Osteoblast (primary cell): ENCODE data around the gene MFSD6. TPM values are rescaled to one million over a fixed set of nuclear protein-coding genes. Genes with fewer than 3 reads are reported as not detected.

Experiments
- DNase-seq: peaks from one replicate; pipeline ENCODE4 v3.0.0; 2011; ENCODE audit warnings: low spot score, mixed read lengths; ENCODE audit not compliant: insufficient read length; ENCODE audit errors: missing footprints
- H2AFZ ChIP-seq: 2 replicates; pipeline ENCODE4 v1.6.0; 2011; ENCODE audit warnings: mild to moderate bottlenecking, low read length
- H3K27ac ChIP-seq: 2 replicates; pipeline ENCODE4 v1.5.1; 2011; ENCODE audit warnings: mild to moderate bottlenecking, low read depth, low read length, moderate library complexity
- H3K27me3 ChIP-seq: 2 replicates; pipeline ENCODE4 v1.6.0; 2012; ENCODE audit warnings: mild to moderate bottlenecking, control low read depth, inconsistent platforms, low read length, moderate library complexity; ENCODE audit not compliant: insufficient read depth
- H3K36me3 ChIP-seq: 2 replicates; pipeline ENCODE4 v1.5.1; 2011; ENCODE audit warnings: mild to moderate bottlenecking, low read length, control low read depth, moderate library complexity; ENCODE audit not compliant: insufficient read depth
- H3K4me1 ChIP-seq: 2 replicates; pipeline ENCODE4 v1.5.1; 2011; ENCODE audit warnings: mild to moderate bottlenecking, low read length, control low read depth, moderate library complexity; ENCODE audit not compliant: insufficient read depth
- H3K4me2 ChIP-seq: 2 replicates; pipeline ENCODE4 v1.6.0; 2011; ENCODE audit warnings: mild to moderate bottlenecking, low read length; ENCODE audit not compliant: insufficient read depth
- H3K4me3 ChIP-seq: fragments of 200-600 bp; sonication (generic); 3 replicates; pipeline ENCODE4 v1.5.1; 2012; ENCODE audit warnings: mild to moderate bottlenecking, low read length, inconsistent platforms; ENCODE audit not compliant: insufficient read depth
- H3K79me2 ChIP-seq: 2 replicates; pipeline ENCODE4 v1.6.0; 2012; ENCODE audit warnings: mild to moderate bottlenecking, low read length, control low read depth, inconsistent platforms; ENCODE audit not compliant: insufficient read depth
- H3K9me3 ChIP-seq: 2 replicates; pipeline ENCODE4 v1.5.1; 2011; ENCODE audit warnings: low read depth, low read length, control low read depth
- H4K20me1 ChIP-seq: 2 replicates; pipeline ENCODE4 v1.6.0; 2012; ENCODE audit warnings: mild to moderate bottlenecking, low read length, control low read depth; ENCODE audit not compliant: insufficient read depth
- total RNA-seq: library from RNA; depleted of rRNA; stranded (reverse); fragments of >200 nt; gene quantifications from 2 replicates; pipeline ENCODE4 v1.2.3, GENCODE V29; 2012
- TF ChIP-seq, protein P1 (sequence below): IDR thresholded peaks from 2 replicates; pipeline ENCODE4 v1.5.1; 2011; ENCODE audit warnings: mild to moderate bottlenecking, low read depth, low read length, moderate library complexity; ENCODE audit errors: extremely low read depth

The MFSD6 gene
- total RNA-seq, 1 donor = 11.2 TPM

DNA sequence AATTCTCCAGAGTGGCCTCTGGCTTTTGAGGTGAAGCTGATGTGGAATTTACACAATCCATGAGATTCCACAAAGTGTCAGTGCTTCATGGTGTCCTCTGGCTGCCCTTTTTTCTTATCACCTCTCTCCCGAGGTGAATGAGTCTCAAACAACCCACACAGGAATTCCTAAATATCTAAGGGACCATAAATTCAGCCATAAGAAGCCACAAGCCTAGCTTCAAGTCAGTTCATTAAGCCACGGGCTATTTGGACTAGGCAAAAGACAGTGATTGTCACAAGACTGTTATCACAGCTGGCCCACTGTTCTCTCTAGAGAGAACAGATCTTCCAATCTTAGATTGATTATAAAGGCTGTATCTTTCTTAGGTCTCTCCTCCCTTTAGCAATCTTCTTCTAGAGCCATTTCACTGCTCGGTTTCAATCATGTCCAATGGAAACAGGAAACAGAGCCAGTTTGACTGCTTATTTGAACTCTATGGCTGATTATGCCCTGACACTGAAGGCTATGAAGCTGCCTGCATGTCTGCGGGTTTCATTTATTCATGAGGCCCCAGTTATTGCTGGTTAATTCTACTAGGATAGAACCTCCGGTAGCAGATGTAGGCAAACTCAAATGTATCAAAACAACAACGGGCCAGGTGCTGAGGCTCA is 122.2 kb downstream of the MFSD6 start:
- no peaks in the 10 kb centered on the region for H4K20me1 ChIP-seq
- H3K4me2 ChIP-seq = peak overlapping the region; percentile 58
- peak overlapping the region; percentile 23 for H3K4me3 ChIP-seq
- peak overlapping the region; percentile 49 for H3K27ac ChIP-seq
- H3K27me3 ChIP-seq = no peaks in the 10 kb centered on the region
- H3K4me1 ChIP-seq = peaks cover 28% of the 10 kb centered on the region
- no peaks in the 10 kb centered on the region for H3K9me3 ChIP-seq
- no peaks in the 10 kb centered on the region for H3K36me3 ChIP-seq
- TF ChIP-seq, protein P1, sequence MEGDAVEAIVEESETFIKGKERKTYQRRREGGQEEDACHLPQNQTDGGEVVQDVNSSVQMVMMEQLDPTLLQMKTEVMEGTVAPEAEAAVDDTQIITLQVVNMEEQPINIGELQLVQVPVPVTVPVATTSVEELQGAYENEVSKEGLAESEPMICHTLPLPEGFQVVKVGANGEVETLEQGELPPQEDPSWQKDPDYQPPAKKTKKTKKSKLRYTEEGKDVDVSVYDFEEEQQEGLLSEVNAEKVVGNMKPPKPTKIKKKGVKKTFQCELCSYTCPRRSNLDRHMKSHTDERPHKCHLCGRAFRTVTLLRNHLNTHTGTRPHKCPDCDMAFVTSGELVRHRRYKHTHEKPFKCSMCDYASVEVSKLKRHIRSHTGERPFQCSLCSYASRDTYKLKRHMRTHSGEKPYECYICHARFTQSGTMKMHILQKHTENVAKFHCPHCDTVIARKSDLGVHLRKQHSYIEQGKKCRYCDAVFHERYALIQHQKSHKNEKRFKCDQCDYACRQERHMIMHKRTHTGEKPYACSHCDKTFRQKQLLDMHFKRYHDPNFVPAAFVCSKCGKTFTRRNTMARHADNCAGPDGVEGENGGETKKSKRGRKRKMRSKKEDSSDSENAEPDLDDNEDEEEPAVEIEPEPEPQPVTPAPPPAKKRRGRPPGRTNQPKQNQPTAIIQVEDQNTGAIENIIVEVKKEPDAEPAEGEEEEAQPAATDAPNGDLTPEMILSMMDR = no peak
- H2AFZ ChIP-seq = peak overlapping the region; percentile 55
- H3K79me2 ChIP-seq = peaks cover 4% of the 10 kb centered on the region
- DNase-seq = peak; percentile 42

DNA sequence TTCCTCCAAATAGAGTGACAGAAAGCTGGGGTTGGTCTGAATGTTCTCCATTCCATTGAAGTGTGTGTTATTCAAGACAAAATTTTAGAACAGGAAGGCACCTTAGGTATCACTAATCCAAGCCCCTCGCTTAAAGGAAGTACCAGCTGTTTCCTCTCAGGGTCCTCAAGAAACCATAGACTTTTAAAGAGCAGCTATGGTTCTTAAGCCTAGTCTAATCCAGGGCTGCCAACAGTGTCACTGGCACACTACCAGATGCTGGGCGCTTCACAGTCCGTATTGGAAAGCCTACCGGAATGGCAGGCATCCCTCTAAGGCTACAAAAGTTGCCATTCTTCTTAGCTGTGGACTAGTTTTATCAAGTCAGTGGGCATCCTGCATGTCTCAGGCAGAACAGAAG is 124.4 kb downstream of the MFSD6 start:
- no peak overlapping the region for H3K4me3 ChIP-seq
- H3K27ac ChIP-seq = no peak overlapping the region

DNA sequence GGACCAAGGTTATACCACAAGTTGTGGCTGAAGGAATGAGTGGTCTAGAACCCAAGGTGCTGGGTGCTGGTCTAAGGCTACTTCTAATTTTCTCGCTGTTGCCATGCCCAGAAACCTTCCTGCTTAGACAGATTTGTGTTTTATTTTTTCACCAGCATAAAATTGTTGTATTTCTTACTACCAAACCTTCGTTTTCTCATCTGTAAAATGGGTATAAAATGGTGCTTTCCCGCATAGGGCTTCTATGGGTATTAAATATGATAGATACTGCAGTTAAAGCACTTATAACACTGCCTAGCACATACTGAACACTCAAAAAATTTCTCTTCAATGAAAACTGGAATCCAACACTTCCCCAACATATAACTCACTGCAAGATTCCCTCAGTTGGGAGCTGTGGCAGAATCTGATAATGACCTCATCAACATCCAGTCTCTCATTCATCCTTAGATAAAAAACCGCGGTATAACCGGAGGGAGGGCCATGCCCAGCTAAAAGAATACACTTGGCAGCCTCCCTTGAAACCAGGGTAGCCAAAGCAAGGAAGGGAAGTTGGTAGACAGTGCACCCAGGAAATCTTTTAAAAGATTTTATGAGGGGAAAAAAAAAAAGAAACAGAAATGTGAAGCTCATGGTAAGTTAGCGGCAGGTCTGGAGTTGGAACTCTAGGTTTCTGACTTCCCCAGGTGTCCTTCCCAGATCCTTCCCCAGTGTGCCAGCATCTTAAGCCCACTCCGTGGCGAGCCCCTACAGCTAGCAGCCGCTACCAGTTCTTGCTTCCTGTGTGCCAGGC is 125.2 kb downstream of the MFSD6 start:
- Histone ChIP-seq H3K4me1 (peaks cover 28% of the 10 kb centered on the region), H3K79me2 (peaks cover 4% of the 10 kb centered on the region), H3K4me2 (peak overlapping the region; percentile 93), H3K27me3 (no peaks in the 10 kb centered on the region), H3K27ac (peak overlapping the region; percentile 77), H2AFZ (peak overlapping the region; percentile 98), H3K9me3 (no peaks in the 10 kb centered on the region), H3K36me3 (no peaks in the 10 kb centered on the region), H4K20me1 (no peaks in the 10 kb centered on the region), H3K4me3 (peak overlapping the region; percentile 80)
- no peak for DNase-seq
- TF ChIP-seq, protein P1 = no peak

More for the DNA sequence above, 124.4 kb downstream of the MFSD6 start:
- H3K4me1 ChIP-seq = peaks cover 28% of the 10 kb centered on the region
- no peaks in the 10 kb centered on the region for H3K27me3 ChIP-seq
- H3K36me3 ChIP-seq = no peaks in the 10 kb centered on the region
- DNase-seq = no peak
- no peak overlapping the region for H2AFZ ChIP-seq
- no peaks in the 10 kb centered on the region for H4K20me1 ChIP-seq
- H3K79me2 ChIP-seq = peaks cover 4% of the 10 kb centered on the region
- no peak overlapping the region for H3K4me2 ChIP-seq
- no peaks in the 10 kb centered on the region for H3K9me3 ChIP-seq
- TF ChIP-seq, protein P1 = no peak

DNA sequence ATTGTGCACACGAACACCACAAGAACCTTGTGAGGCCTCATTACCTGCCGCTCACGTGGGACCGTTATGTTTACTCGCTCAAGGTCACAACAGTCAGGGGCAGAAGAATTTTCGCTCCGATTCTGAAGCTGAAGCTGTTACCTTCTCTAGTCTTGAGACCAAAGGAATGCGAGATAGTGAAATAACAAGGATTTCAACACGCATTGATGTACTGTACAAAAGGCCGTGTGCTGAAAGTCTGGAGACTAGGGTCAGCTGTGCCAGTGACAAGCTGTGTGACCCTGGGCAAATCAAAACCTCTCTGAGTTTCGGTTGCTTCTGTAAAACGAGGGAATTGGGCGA is 125.8 kb downstream of the MFSD6 start:
- TF ChIP-seq, protein P1 = no peak
- peaks cover 4% of the 10 kb centered on the region for H3K79me2 ChIP-seq
- no peaks in the 10 kb centered on the region for H4K20me1 ChIP-seq
- H3K27ac ChIP-seq = peak overlapping the region; percentile 77
- no peaks in the 10 kb centered on the region for H3K27me3 ChIP-seq
- H2AFZ ChIP-seq = peak overlapping the region; percentile 98
- no peaks in the 10 kb centered on the region for H3K36me3 ChIP-seq
- H3K4me2 ChIP-seq = peak overlapping the region; percentile 93
- peaks cover 28% of the 10 kb centered on the region for H3K4me1 ChIP-seq
- peak; percentile 68 for DNase-seq
- no peaks in the 10 kb centered on the region for H3K9me3 ChIP-seq
- peak overlapping the region; percentile 80 for H3K4me3 ChIP-seq
